Measurements from ENCODE around the gene PKMYT1. TPM values are rescaled to one million over a fixed set of nuclear protein-coding genes. Genes with fewer than 3 reads are reported as not detected.

Gene PKMYT1
- total RNA-seq, result 4.6 and 8.2 TPM in 2 replicates

- DNase-seq (ENCODE audit: low read depth, low spot score), result no peak
These were observed at the start of gene PKMYT1 for GRCh38 chr16:2980227-2981176. Gene PKMYT1 (minus strand): TSS chr16:2980446. CDS start chr16:2979657, 789 bp downstream.

- DNase-seq (ENCODE audit: low read depth, low spot score), result no peak
These were observed 49.4 kb upstream of the PKMYT1 start for GRCh38 chr16:3029491-3030221.

GRCh38 chr16:3028716-3029319, 48.6 kb upstream of the PKMYT1 start:
- no peak for DNase-seq (ENCODE audit: low read depth, low spot score)

GRCh38 chr16:3027983-3028715, 47.9 kb upstream of the PKMYT1 start:
- DNase-seq (ENCODE audit: low read depth, low spot score), result no peak

- no peak for DNase-seq (ENCODE audit: low read depth, low spot score)
These were observed 47.2 kb upstream of the PKMYT1 start for GRCh38 chr16:3027489-3027795.

- no peak for DNase-seq (ENCODE audit: low read depth, low spot score)
These were observed 46.6 kb upstream of the PKMYT1 start for GRCh38 chr16:3026609-3027488.

GRCh38 chr16:3026003-3026378, 45.7 kb upstream of the PKMYT1 start:
- DNase-seq (ENCODE audit: low read depth, low spot score), result no peak

- no peak for DNase-seq (ENCODE audit: low read depth, low spot score)
These were observed 45.1 kb upstream of the PKMYT1 start for GRCh38 chr16:3025032-3026002.

- peak; percentile 94 for DNase-seq (ENCODE audit: low read depth, low spot score)
These were observed 43.6 kb upstream of the PKMYT1 start, which contains the start of the genes HCFC1R1 and THOC6 for GRCh38 chr16:3023669-3024478. Gene HCFC1R1 (minus strand): TSS chr16:3023942. CDS start chr16:3023941, 1 bp downstream. Gene THOC6 (plus strand): TSS chr16:3024035. CDS start chr16:3024327, 292 bp downstream.

- DNase-seq (ENCODE audit: low read depth, low spot score), result no peak
These were observed 43.1 kb upstream of the PKMYT1 start for GRCh38 chr16:3023415-3023668.

- DNase-seq (ENCODE audit: low read depth, low spot score), result no peak
These were observed 42.6 kb upstream of the PKMYT1 start for GRCh38 chr16:3022684-3023414.

- DNase-seq (ENCODE audit: low read depth, low spot score), result peak; percentile 85
These were observed 42.0 kb upstream of the PKMYT1 start for GRCh38 chr16:3022208-3022683.

- no peak for DNase-seq (ENCODE audit: low read depth, low spot score)
These were observed 41.4 kb upstream of the PKMYT1 start for GRCh38 chr16:3021449-3022207.

GRCh38 chr16:3020604-3021448, 40.6 kb upstream of the PKMYT1 start:
- peak; percentile 66 for DNase-seq (ENCODE audit: low read depth, low spot score)

GRCh38 chr16:3020247-3020603, 40.0 kb upstream of the PKMYT1 start, which contains the start of gene TNFRSF12A:
Gene TNFRSF12A (plus strand): TSS chr16:3020368. CDS start chr16:3020398, 30 bp downstream.
- DNase-seq (ENCODE audit: low read depth, low spot score), result no peak

All from pulmonary artery endothelial cell (primary cell).